GM12878 (cell line): ENCODE data around the gene FTCDNL1. TPM values are rescaled to one million over a fixed set of nuclear protein-coding genes. Genes with fewer than 3 reads are reported as not detected.

Source experiments
- ATAC-seq: fragments of 200-7000 bp; cut with Tn5 transposase; 3 replicates; pipeline ENCODE4 v1.9.1; 2020; ENCODE audit warnings: mild to moderate bottlenecking, moderate library complexity
- BruUV-seq: library from RNA; stranded (reverse); fragments of 400-500 nt; replicated peaks from 2 replicates; lab custom pipeline; 2021; lab: Mats Ljungman, UMichigan
- CTCF ChIA-PET: fragments of 300-600 bp; sonication (Branson Sonifier 250); formaldehyde crosslinking; extraction: SDS; loops from one replicate; lab custom pipeline; 2021; ENCODE audit warnings: inconsistent platforms; lab: Yijun Ruan, JAX
- POLR2A ChIA-PET: fragments of 350-600 bp; formaldehyde crosslinking; extraction: SDS; loops from one replicate; lab custom pipeline; 2021; ENCODE audit warnings: inconsistent platforms; lab: Charles Lee
- RAD21 ChIA-PET: fragments of 300-600 bp; sonication (Branson Sonifier 250); formaldehyde crosslinking; loops from one replicate; lab custom pipeline; 2023; ENCODE audit warnings: antibody characterized with exemption; ENCODE audit not compliant: unreplicated experiment; lab: Charles Lee
- SMC1A ChIA-PET: fragments of 300-600 bp; sonication (Branson Sonifier 250); formaldehyde crosslinking; loops from one replicate; lab custom pipeline; 2023; ENCODE audit not compliant: unreplicated experiment, uncharacterized antibody; lab: Charles Lee
- DNase-seq: peaks from one replicate; pipeline ENCODE4 v3.0.0-alpha.2; 2011; ENCODE audit warnings: low read depth, low spot score
- FAIRE-seq: peaks from 3 replicates; lab custom pipeline; 2011; peaks lifted over from hg19 to GRCh38; lab: Jason Lieb, UNC
- H2AFZ ChIP-seq: 2 replicates; pipeline ENCODE4 v1.6.0; 2011; ENCODE audit warnings: low read depth, low read length, control low read depth; ENCODE audit not compliant: control insufficient read depth
- H3K27ac ChIP-seq: 2 replicates; pipeline ENCODE4 v1.5.1; 2011; ENCODE audit warnings: control low read depth; ENCODE audit not compliant: control insufficient read depth, insufficient read depth
- H3K27me3 ChIP-seq, 2 experiments: replicated peaks in 1 of 2; 2 replicates each; pipeline versions ENCODE4 v1.6.0 to v1.6.1; 2011; ENCODE audit warnings: low read length in 1 of 2; ENCODE audit not compliant: control insufficient read depth in 2 of 2, insufficient read depth in 2 of 2
- H3K36me3 ChIP-seq, 2 experiments: 2 replicates each; pipeline ENCODE4 v1.5.1; 2011; ENCODE audit warnings: low read length in 1 of 2; ENCODE audit not compliant: control insufficient read depth in 2 of 2, insufficient read depth in 2 of 2
- H3K4me1 ChIP-seq: 2 replicates; pipeline ENCODE4 v1.6.1; 2011; ENCODE audit warnings: mild to moderate bottlenecking, low read length, moderate library complexity, mixed read lengths; ENCODE audit not compliant: control insufficient read depth, insufficient read depth
- H3K4me2 ChIP-seq: 2 replicates; pipeline ENCODE4 v1.6.0; 2011; ENCODE audit warnings: control low read depth; ENCODE audit not compliant: control insufficient read depth, insufficient read depth
- H3K4me3 ChIP-seq: fragments of 200-600 bp; sonication (generic); 2 replicates; pipeline ENCODE4 v1.5.1; 2016
- H3K79me2 ChIP-seq: 2 replicates; pipeline ENCODE4 v1.6.0; 2011; ENCODE audit warnings: low read length; ENCODE audit not compliant: control insufficient read depth, insufficient read depth
- H3K9ac ChIP-seq: 2 replicates; pipeline ENCODE4 v1.8.0; 2011; ENCODE audit warnings: low read length, control low read depth, mixed read lengths; ENCODE audit not compliant: control insufficient read depth, insufficient read depth
- H3K9me3 ChIP-seq: replicated peaks from 3 replicates; pipeline ENCODE4 v1.5.1; 2011; ENCODE audit warnings: mild to moderate bottlenecking, low read length; ENCODE audit not compliant: control insufficient read depth, insufficient read depth
- H4K20me1 ChIP-seq: 2 replicates; pipeline ENCODE4 v1.6.0; 2011; ENCODE audit not compliant: control insufficient read depth, insufficient read depth
- BACH1 ChIP-seq: fragments of 450-650 bp; IDR thresholded peaks from 2 replicates; pipeline ENCODE4 v1.6.1; 2017; ENCODE audit warnings: mild to moderate bottlenecking, borderline replicate concordance
- CBX3 ChIP-seq: fragments of 200-600 bp; sonication (generic); IDR thresholded peaks from 2 replicates; pipeline ENCODE4 v1.6.1; 2016; ENCODE audit warnings: low read depth, borderline replicate concordance
- E2F4 ChIP-seq: IDR thresholded peaks from 2 replicates; pipeline ENCODE4 v1.6.1; 2012; ENCODE audit warnings: low read depth, low read length, improper control_type of control experiment
- EZH2 ChIP-seq: IDR thresholded peaks from 2 replicates; pipeline ENCODE4 v1.6.1; 2012; ENCODE audit warnings: low read depth, mild to moderate bottlenecking, control low read depth, inconsistent platforms, low read length, borderline replicate concordance; ENCODE audit not compliant: control insufficient read depth
- MLLT1 ChIP-seq: fragments of 450-650 bp; IDR thresholded peaks from 2 replicates; pipeline ENCODE4 v1.6.1; 2016; ENCODE audit warnings: mild to moderate bottlenecking
- NR2C1 ChIP-seq: fragments of 450-650 bp; IDR thresholded peaks from 2 replicates; pipeline ENCODE4 v1.6.1; 2017; ENCODE audit warnings: antibody characterized with exemption, mild to moderate bottlenecking, moderate library complexity
- POU2F2 ChIP-seq: IDR thresholded peaks from 3 replicates; pipeline ENCODE4 v1.6.1; 2011; ENCODE audit warnings: low read depth, mild to moderate bottlenecking, low read length, borderline replicate concordance
- SIN3A ChIP-seq: IDR thresholded peaks from 2 replicates; pipeline ENCODE4 v1.6.1; 2012; ENCODE audit warnings: low read depth, low read length, improper control_type of control experiment
- TAF1 ChIP-seq: IDR thresholded peaks from 2 replicates; pipeline ENCODE4 v1.6.1; 2011; ENCODE audit warnings: mild to moderate bottlenecking, low read depth, low read length, borderline replicate concordance
- TCF12 ChIP-seq: IDR thresholded peaks from 2 replicates; pipeline ENCODE4 v1.6.1; 2011; ENCODE audit warnings: low read depth, mild to moderate bottlenecking, low read length
- ZBED1 ChIP-seq: IDR thresholded peaks from 2 replicates; pipeline ENCODE4 v1.6.1; 2016; ENCODE audit warnings: borderline replicate concordance
- ZNF207 ChIP-seq: fragments of 450-650 bp; IDR thresholded peaks from 2 replicates; pipeline ENCODE4 v1.6.1; 2014; ENCODE audit warnings: antibody characterized with exemption, mild to moderate bottlenecking, borderline replicate concordance
- WGBS: methylation state at CpG from one replicate; pipeline ENCODE4 v1.1.6; 2016; ENCODE audit warnings: low lambda C conversion rate; ENCODE audit not compliant: insufficient replicate concordance, insufficient coverage; ENCODE audit errors: missing lambda C conversion rate; 5-methylcytosine and 5-hydroxymethylcytosine counted together
- in situ Hi-C: fragments of 300-500 bp; cut with MboI; formaldehyde crosslinking; loops from 9 replicates; pipeline ENCODE4 v1.14.3; 2018; ENCODE audit warnings: mixed read lengths
- intact Hi-C: fragments of 100-400 bp; cut with micrococcal nuclease; formaldehyde crosslinking; loops from one replicate; pipeline ENCODE4 v1.14.2; 2022; ENCODE audit not compliant: unreplicated experiment
- polyA plus RNA-seq, 11 experiments: library from polyadenylated mRNA; depleted of rRNA in 4 of 11; unstranded in 6 of 11; stranded (reverse) in 5 of 11; fragments of >200 nt; fragmentation: Nextera tagmentation in 4 of 11; fragmentation: Illumina TruSeq in 1 of 11; extraction: Ambion mirVana in 4 of 11; extraction: Trizol in 1 of 11; gene quantifications; 1 replicate in 1 of 11; 2 replicates in 10 of 11; pipeline versions ENCODE4 v1.2.1 to v1.2.3, GENCODE V29; 2011 to 2016; ENCODE audit warnings: inconsistent platforms in 2 of 11, missing spikeins in 2 of 11, low read depth in 1 of 11
- total RNA-seq, 4 experiments: library from RNA; depleted of rRNA in 3 of 4; stranded (reverse); fragments of >200 nt in 3 of 4; fragmentation: Illumina TruSeq in 1 of 4; extraction: Trizol in 1 of 4; gene quantifications; 2 replicates each; pipeline versions ENCODE4 v1.2.1 to v1.2.3, GENCODE V29; 2013 to 2021
- TF ChIP-seq, protein P1 (sequence below): IDR thresholded peaks from 2 replicates; pipeline ENCODE4 v1.6.1; 2011; ENCODE audit warnings: mild to moderate bottlenecking, low read depth, low read length, moderate library complexity; ENCODE audit not compliant: insufficient replicate concordance
- TF ChIP-seq, protein P2 (sequence below): fragments of 450-650 bp; IDR thresholded peaks from 2 replicates; pipeline ENCODE4 v1.6.1; 2017; ENCODE audit warnings: low read depth, mild to moderate bottlenecking, moderate library complexity
- TF ChIP-seq, protein P3 (sequence below): IDR thresholded peaks from 2 replicates; pipeline ENCODE4 v1.6.1; 2012; ENCODE audit warnings: improper control_type of control experiment, low read depth, low read length; ENCODE audit not compliant: insufficient replicate concordance

FTCDNL1 gene
- total and polyA plus RNA-seq, 10 of the 15 experiments (the other 5 are each of a cell fraction or from before 2014, with no cell fraction given), result 0.15 to 3.9 (median 2.0) TPM

GRCh38 chr2:199869227-199869541 is 18.2 kb upstream of the FTCDNL1 start:
- ChIA-PET RAD21 (no interaction called here), SMC1A (no interaction called here), CTCF (no interaction called here), POLR2A (no interaction called here)
- Histone ChIP-seq H3K9me3 (peaks cover 4% of the 10 kb centered on the region; the same call in 1 of the 3 replicates), H3K79me2 (no peaks in the 10 kb centered on the region), H3K4me1 (no peaks in the 10 kb centered on the region), H3K9ac (no peak overlapping the region), H4K20me1 (no peaks in the 10 kb centered on the region), H2AFZ (no peak overlapping the region), H3K4me2 (no peak overlapping the region), H3K36me3 (no peaks in the 10 kb centered on the region), H3K4me3 (no peak overlapping the region), H3K27ac (no peak overlapping the region), H3K27me3 (no peaks in the 10 kb centered on the region)
- intact Hi-C loops (no loop called here), in situ Hi-C loops (no loop called here)
- ATAC-seq, result no peak
- no peak for DNase-seq
- no peak for FAIRE-seq
- BruUV-seq, result no TSS peak
- 29% methylated on average over 1 of the region's 1 CpG for WGBS
- no peak for TF ChIP-seq EZH2
- TF ChIP-seq E2F4, result no peak
- TF ChIP-seq, protein P1, sequence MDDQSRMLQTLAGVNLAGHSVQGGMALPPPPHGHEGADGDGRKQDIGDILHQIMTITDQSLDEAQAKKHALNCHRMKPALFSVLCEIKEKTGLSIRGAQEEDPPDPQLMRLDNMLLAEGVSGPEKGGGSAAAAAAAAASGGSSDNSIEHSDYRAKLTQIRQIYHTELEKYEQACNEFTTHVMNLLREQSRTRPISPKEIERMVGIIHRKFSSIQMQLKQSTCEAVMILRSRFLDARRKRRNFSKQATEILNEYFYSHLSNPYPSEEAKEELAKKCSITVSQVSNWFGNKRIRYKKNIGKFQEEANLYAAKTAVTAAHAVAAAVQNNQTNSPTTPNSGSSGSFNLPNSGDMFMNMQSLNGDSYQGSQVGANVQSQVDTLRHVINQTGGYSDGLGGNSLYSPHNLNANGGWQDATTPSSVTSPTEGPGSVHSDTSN, result no peak
- TF ChIP-seq, protein P2, sequence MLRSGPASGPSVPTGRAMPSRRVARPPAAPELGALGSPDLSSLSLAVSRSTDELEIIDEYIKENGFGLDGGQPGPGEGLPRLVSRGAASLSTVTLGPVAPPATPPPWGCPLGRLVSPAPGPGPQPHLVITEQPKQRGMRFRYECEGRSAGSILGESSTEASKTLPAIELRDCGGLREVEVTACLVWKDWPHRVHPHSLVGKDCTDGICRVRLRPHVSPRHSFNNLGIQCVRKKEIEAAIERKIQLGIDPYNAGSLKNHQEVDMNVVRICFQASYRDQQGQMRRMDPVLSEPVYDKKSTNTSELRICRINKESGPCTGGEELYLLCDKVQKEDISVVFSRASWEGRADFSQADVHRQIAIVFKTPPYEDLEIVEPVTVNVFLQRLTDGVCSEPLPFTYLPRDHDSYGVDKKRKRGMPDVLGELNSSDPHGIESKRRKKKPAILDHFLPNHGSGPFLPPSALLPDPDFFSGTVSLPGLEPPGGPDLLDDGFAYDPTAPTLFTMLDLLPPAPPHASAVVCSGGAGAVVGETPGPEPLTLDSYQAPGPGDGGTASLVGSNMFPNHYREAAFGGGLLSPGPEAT, result no peak
- TF ChIP-seq CBX3, result no peak
- no peak for TF ChIP-seq SIN3A
- TF ChIP-seq ZBED1, result no peak
- TF ChIP-seq BACH1, result no peak
- TF ChIP-seq POU2F2, result no peak
- TF ChIP-seq, protein P3, sequence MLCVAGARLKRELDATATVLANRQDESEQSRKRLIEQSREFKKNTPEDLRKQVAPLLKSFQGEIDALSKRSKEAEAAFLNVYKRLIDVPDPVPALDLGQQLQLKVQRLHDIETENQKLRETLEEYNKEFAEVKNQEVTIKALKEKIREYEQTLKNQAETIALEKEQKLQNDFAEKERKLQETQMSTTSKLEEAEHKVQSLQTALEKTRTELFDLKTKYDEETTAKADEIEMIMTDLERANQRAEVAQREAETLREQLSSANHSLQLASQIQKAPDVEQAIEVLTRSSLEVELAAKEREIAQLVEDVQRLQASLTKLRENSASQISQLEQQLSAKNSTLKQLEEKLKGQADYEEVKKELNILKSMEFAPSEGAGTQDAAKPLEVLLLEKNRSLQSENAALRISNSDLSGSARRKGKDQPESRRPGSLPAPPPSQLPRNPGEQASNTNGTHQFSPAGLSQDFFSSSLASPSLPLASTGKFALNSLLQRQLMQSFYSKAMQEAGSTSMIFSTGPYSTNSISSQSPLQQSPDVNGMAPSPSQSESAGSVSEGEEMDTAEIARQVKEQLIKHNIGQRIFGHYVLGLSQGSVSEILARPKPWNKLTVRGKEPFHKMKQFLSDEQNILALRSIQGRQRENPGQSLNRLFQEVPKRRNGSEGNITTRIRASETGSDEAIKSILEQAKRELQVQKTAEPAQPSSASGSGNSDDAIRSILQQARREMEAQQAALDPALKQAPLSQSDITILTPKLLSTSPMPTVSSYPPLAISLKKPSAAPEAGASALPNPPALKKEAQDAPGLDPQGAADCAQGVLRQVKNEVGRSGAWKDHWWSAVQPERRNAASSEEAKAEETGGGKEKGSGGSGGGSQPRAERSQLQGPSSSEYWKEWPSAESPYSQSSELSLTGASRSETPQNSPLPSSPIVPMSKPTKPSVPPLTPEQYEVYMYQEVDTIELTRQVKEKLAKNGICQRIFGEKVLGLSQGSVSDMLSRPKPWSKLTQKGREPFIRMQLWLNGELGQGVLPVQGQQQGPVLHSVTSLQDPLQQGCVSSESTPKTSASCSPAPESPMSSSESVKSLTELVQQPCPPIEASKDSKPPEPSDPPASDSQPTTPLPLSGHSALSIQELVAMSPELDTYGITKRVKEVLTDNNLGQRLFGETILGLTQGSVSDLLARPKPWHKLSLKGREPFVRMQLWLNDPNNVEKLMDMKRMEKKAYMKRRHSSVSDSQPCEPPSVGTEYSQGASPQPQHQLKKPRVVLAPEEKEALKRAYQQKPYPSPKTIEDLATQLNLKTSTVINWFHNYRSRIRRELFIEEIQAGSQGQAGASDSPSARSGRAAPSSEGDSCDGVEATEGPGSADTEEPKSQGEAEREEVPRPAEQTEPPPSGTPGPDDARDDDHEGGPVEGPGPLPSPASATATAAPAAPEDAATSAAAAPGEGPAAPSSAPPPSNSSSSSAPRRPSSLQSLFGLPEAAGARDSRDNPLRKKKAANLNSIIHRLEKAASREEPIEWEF, result no peak
- no peak for TF ChIP-seq MLLT1
- TF ChIP-seq NR2C1, result no peak
- no peak for TF ChIP-seq TCF12
- no peak for TF ChIP-seq TAF1
- no peak for TF ChIP-seq ZNF207
